ENCODE measurements around the gene GLUL.

GLUL gene

GRCh38 chr1:182410138-182410537 is 18.5 kb upstream of the GLUL start:
- Histone ChIP-seq H3K4me3 (ENCODE audit: low read length) (no peak overlapping the region), H3K27ac (ENCODE audit: low read length) (no peak overlapping the region), H3K27me3 (ENCODE audit: insufficient read depth, low read length) (no peaks in the 10 kb centered on the region), H3K4me1 (ENCODE audit: insufficient read depth, low read length) (no peaks in the 10 kb centered on the region), H3K36me3 (ENCODE audit: insufficient read depth, low read depth, low read length) (no peaks in the 10 kb centered on the region), H3K9me3 (ENCODE audit: insufficient read depth, low read depth, low read length) (no peaks in the 10 kb centered on the region), H3K9ac (ENCODE audit: low read depth, low read length) (no peak overlapping the region)

GRCh38 chr1:182408435-182409075 is 17.0 kb upstream of the GLUL start:
- no peaks in the 10 kb centered on the region for H3K36me3 ChIP-seq (ENCODE audit: insufficient read depth, low read depth, low read length)
- no peak overlapping the region for H3K27ac ChIP-seq (ENCODE audit: low read length)
- H3K27me3 ChIP-seq (ENCODE audit: insufficient read depth, low read length) = no peaks in the 10 kb centered on the region
- H3K9ac ChIP-seq (ENCODE audit: low read depth, low read length) = no peak overlapping the region
- H3K9me3 ChIP-seq (ENCODE audit: insufficient read depth, low read depth, low read length) = no peaks in the 10 kb centered on the region
- H3K4me1 ChIP-seq (ENCODE audit: insufficient read depth, low read length) = no peaks in the 10 kb centered on the region
- H3K4me3 ChIP-seq (ENCODE audit: low read length) = no peak overlapping the region

GRCh38 chr1:182407724-182408123 is 16.1 kb upstream of the GLUL start:
- no peaks in the 10 kb centered on the region for H3K9me3 ChIP-seq (ENCODE audit: insufficient read depth, low read depth, low read length)
- H3K9ac ChIP-seq (ENCODE audit: low read depth, low read length) = no peak overlapping the region
- no peaks in the 10 kb centered on the region for H3K36me3 ChIP-seq (ENCODE audit: insufficient read depth, low read depth, low read length)
- no peak overlapping the region for H3K4me3 ChIP-seq (ENCODE audit: low read length)
- H3K27ac ChIP-seq (ENCODE audit: low read length) = no peak overlapping the region
- H3K4me1 ChIP-seq (ENCODE audit: insufficient read depth, low read length) = no peaks in the 10 kb centered on the region
- no peaks in the 10 kb centered on the region for H3K27me3 ChIP-seq (ENCODE audit: insufficient read depth, low read length)

- no peak overlapping the region for H3K4me3 ChIP-seq (ENCODE audit: low read length)
- no peaks in the 10 kb centered on the region for H3K36me3 ChIP-seq (ENCODE audit: insufficient read depth, low read depth, low read length)
- H3K27me3 ChIP-seq (ENCODE audit: insufficient read depth, low read length) = no peaks in the 10 kb centered on the region
- H3K27ac ChIP-seq (ENCODE audit: low read length) = no peak overlapping the region
- no peak overlapping the region for H3K9ac ChIP-seq (ENCODE audit: low read depth, low read length)
- no peaks in the 10 kb centered on the region for H3K9me3 ChIP-seq (ENCODE audit: insufficient read depth, low read depth, low read length)
- no peaks in the 10 kb centered on the region for H3K4me1 ChIP-seq (ENCODE audit: insufficient read depth, low read length)
Measured at GRCh38 chr1:182406012-182406411, 14.4 kb upstream of the GLUL start.

GRCh38 chr1:182405578-182405977 is 14.0 kb upstream of the GLUL start:
- no peak overlapping the region for H3K27ac ChIP-seq (ENCODE audit: low read length)
- H3K9ac ChIP-seq (ENCODE audit: low read depth, low read length) = no peak overlapping the region
- no peaks in the 10 kb centered on the region for H3K9me3 ChIP-seq (ENCODE audit: insufficient read depth, low read depth, low read length)
- no peak overlapping the region for H3K4me3 ChIP-seq (ENCODE audit: low read length)
- H3K4me1 ChIP-seq (ENCODE audit: insufficient read depth, low read length) = no peaks in the 10 kb centered on the region
- H3K27me3 ChIP-seq (ENCODE audit: insufficient read depth, low read length) = no peaks in the 10 kb centered on the region
- H3K36me3 ChIP-seq (ENCODE audit: insufficient read depth, low read depth, low read length) = no peaks in the 10 kb centered on the region

- Histone ChIP-seq H3K4me1 (ENCODE audit: insufficient read depth, low read length) (no peaks in the 10 kb centered on the region), H3K27me3 (ENCODE audit: insufficient read depth, low read length) (no peaks in the 10 kb centered on the region), H3K36me3 (ENCODE audit: insufficient read depth, low read depth, low read length) (no peaks in the 10 kb centered on the region), H3K9me3 (ENCODE audit: insufficient read depth, low read depth, low read length) (no peaks in the 10 kb centered on the region), H3K9ac (ENCODE audit: low read depth, low read length) (no peak overlapping the region), H3K27ac (ENCODE audit: low read length) (no peak overlapping the region), H3K4me3 (ENCODE audit: low read length) (no peak overlapping the region)
Measured at GRCh38 chr1:182404781-182405180, 13.2 kb upstream of the GLUL start.

- Histone ChIP-seq H3K4me1 (ENCODE audit: insufficient read depth, low read length) (peaks cover 4% of the 10 kb centered on the region; the same call in 1 of the 2 replicates), H3K27ac (ENCODE audit: low read length) (no peak within 1 kb of the TSS), H3K9me3 (ENCODE audit: insufficient read depth, low read depth, low read length) (no peaks in the 10 kb centered on the region), H3K27me3 (ENCODE audit: insufficient read depth, low read length) (no peaks in the 10 kb centered on the region), H3K9ac (ENCODE audit: low read depth, low read length) (no peak within 1 kb of the TSS), H3K36me3 (ENCODE audit: insufficient read depth, low read depth, low read length) (no peaks in the 10 kb centered on the region), H3K4me3 (ENCODE audit: low read length) (no peak within 1 kb of the TSS)
Measured at GRCh38 chr1:182400567-182400966, 9.0 kb upstream of the GLUL start, which contains the start of gene TEDDM1. TEDDM1 (minus strand) TSS chr1:182400667; CDS start chr1:182400485, 182 bp downstream.

- Histone ChIP-seq H3K9ac (ENCODE audit: low read depth, low read length) (no peak overlapping the region), H3K9me3 (ENCODE audit: insufficient read depth, low read depth, low read length) (no peaks in the 10 kb centered on the region), H3K4me3 (ENCODE audit: low read length) (no peak overlapping the region), H3K27ac (ENCODE audit: low read length) (no peak overlapping the region), H3K36me3 (ENCODE audit: insufficient read depth, low read depth, low read length) (no peaks in the 10 kb centered on the region), H3K4me1 (ENCODE audit: insufficient read depth, low read length) (peaks cover 7% of the 10 kb centered on the region; the same call in 1 of the 2 replicates), H3K27me3 (ENCODE audit: insufficient read depth, low read length) (no peaks in the 10 kb centered on the region)
Measured at GRCh38 chr1:182397653-182398393, 6.2 kb upstream of the GLUL start.

GRCh38 chr1:182395906-182396305 is 4.3 kb upstream of the GLUL start:
- no peaks in the 10 kb centered on the region for H3K9me3 ChIP-seq (ENCODE audit: insufficient read depth, low read depth, low read length)
- no peaks in the 10 kb centered on the region for H3K36me3 ChIP-seq (ENCODE audit: insufficient read depth, low read depth, low read length)
- no peak overlapping the region for H3K9ac ChIP-seq (ENCODE audit: low read depth, low read length)
- no peak overlapping the region for H3K27ac ChIP-seq (ENCODE audit: low read length)
- H3K4me3 ChIP-seq (ENCODE audit: low read length) = no peak overlapping the region
- H3K4me1 ChIP-seq (ENCODE audit: insufficient read depth, low read length) = peaks cover 10% of the 10 kb centered on the region; the same call in 1 of the 2 replicates
- H3K27me3 ChIP-seq (ENCODE audit: insufficient read depth, low read length) = no peaks in the 10 kb centered on the region

GRCh38 chr1:182394055-182394775 is 2.6 kb upstream of the GLUL start:
- Histone ChIP-seq H3K4me1 (ENCODE audit: insufficient read depth, low read length) (peaks cover 10% of the 10 kb centered on the region; the same call in 1 of the 2 replicates), H3K4me3 (ENCODE audit: low read length) (no peak overlapping the region), H3K27ac (ENCODE audit: low read length) (no peak overlapping the region), H3K36me3 (ENCODE audit: insufficient read depth, low read depth, low read length) (peaks cover 13% of the 10 kb centered on the region; the same call in 1 of the 2 replicates), H3K9me3 (ENCODE audit: insufficient read depth, low read depth, low read length) (no peaks in the 10 kb centered on the region), H3K9ac (ENCODE audit: low read depth, low read length) (no peak overlapping the region), H3K27me3 (ENCODE audit: insufficient read depth, low read length) (no peaks in the 10 kb centered on the region)

- H3K9me3 ChIP-seq (ENCODE audit: insufficient read depth, low read depth, low read length) = no peaks in the 10 kb centered on the region
- H3K27ac ChIP-seq (ENCODE audit: low read length) = peak overlapping the region; percentile 63
- H3K4me3 ChIP-seq (ENCODE audit: low read length) = peak overlapping the region; percentile 99
- peaks cover 13% of the 10 kb centered on the region; the same call in 1 of the 2 replicates for H3K4me1 ChIP-seq (ENCODE audit: insufficient read depth, low read length)
- H3K9ac ChIP-seq (ENCODE audit: low read depth, low read length) = peak overlapping the region; percentile 86
- peaks cover 32% of the 10 kb centered on the region for H3K36me3 ChIP-seq (ENCODE audit: insufficient read depth, low read depth, low read length)
- H3K27me3 ChIP-seq (ENCODE audit: insufficient read depth, low read length) = no peaks in the 10 kb centered on the region
Measured at GRCh38 chr1:182392050-182393028, 749 bp upstream of the GLUL start.

All from iPS-20b (cell line).